Activated CD4-positive, alpha-beta T cell treated with anti-CD3 and anti-CD28 coated beads, Interleukin-2, Interleukin-4, amounts not matched to agents 100 ng/mL and 50 ng/mL, durations not matched to agents 16 hours and 8 hours (primary cell): ENCODE data around the gene LRIG1.

Experiments used
- DNase-seq: peaks from one replicate; pipeline ENCODE4 v3.0.0-alpha.2; 2020; ENCODE audit warnings: low spot score

LRIG1 gene

DNA sequence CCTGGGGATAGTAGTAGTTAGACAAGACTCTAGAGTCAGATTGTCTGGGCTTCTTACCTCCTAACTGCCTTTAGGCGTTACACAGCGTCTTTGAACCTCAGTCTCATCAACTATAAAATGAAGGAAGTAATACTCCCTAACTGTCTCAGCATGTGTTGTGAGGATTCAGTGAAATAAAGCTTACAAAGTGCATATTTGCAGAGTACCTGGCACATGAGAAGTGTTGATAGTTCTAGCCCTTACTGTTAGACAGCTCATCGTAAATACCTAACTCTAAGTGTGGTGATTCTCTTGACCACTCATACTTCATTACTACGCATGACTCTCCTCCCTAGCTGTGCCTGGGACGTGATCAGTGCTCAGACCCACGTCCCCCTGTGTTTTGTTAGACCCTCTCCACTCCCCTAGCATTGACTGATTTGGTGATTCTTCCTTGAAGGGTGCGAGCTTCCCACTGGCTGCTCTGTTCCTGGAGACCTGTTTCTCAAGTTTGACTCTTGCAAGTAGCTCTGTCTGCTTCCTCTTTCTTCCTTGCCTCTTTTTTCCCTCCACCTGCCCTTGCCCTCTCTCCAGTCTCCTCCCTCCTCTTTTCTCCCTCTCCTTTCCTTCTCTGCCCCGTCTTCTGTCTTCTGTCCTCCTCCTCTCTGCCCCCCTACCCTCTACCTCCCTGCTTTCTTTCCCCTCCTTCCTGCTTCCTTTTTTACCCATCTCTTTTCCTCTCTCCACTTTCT lies 155.8 kb downstream of the LRIG1 start:
- DNase-seq, result no peak

DNA sequence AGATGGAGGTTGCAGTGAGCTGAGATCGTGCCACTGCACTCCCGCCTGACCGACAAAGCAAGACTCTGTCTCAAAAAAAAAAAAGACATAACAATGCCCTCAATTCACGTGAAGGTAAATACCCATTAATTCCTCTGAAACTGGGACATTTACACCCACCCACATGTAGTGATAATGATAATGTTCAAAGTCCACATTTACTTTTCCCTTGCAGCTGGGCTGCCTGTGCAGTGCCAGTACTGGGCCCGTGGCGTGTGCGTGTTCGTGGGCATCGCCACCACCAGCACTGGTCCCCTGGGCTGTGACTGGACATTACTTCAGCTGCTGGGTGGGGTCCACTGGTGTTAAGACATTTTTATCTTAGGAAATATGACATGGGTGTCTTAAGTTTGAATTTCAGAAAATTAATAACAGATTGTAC lies 156.4 kb downstream of the LRIG1 start:
- no peak for DNase-seq

DNA sequence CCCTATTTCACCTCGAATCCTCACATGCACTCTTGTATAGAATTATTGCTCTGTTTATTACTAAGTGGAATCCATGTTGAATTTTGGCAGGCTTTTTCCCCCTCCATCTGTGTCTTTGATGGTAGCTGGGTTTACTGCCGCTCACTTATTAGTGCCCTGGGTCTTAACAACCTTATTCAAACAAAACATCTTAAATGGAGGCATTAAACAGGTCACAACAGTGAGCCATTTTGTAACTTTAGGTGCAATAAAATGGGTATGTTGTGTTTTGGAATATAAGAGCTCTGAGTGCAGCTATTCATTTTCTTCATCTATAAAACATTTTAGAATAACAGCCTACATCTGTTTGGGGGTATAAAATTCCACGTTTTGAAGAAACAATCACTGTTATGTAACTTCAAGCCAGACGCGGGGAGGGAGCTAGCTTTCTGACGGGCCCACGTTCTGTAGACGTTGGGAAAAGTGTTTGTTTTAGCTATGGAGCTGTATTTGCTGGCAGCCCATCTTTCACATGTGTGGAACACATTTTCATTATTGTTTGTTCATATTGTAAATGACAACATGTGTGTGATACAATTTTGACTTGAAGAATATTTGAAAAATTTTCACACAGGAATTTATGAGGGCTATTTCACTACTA lies 158.0 kb downstream of the LRIG1 start:
- DNase-seq, result no peak

DNA sequence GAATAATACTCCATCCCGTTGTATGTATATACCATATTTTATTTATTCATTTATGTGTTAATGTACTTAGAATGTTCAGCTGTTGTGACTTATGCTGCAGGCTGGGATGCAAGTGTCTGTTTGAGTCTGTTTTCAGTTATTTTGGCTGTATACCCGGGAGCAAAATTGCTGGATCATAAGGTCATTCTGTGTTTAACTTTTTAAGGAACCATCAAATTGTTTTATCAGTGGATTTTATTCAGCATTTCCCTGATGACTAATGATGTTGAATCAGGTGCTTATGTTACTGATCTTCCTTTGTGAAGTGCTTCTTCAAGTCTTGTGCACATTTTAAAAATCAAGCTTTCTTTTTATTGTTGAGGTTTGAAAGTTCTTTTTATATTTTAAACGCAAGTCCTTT lies 161.9 kb downstream of the LRIG1 start:
- no peak for DNase-seq

DNA sequence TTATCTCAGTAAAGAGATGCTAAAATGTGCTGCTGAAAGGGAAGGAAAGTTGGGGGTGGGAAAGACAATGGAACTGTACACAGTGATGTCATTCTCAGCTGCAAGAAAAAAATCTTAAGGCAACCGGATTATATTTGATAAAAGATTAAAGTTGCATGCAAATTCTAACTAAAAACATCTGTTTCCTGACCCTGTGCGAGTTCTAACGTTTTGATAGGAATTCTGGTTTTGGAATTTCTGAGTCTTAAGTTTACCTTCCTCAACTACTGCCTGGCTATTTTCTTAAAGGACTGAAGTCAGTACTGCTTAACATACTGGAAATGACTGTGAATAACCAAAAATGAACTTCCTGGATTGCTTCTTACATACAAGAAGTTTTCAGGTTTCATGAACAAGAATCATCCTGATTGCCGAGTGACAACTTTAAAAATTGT lies 164.5 kb downstream of the LRIG1 start:
- DNase-seq, result no peak

DNA sequence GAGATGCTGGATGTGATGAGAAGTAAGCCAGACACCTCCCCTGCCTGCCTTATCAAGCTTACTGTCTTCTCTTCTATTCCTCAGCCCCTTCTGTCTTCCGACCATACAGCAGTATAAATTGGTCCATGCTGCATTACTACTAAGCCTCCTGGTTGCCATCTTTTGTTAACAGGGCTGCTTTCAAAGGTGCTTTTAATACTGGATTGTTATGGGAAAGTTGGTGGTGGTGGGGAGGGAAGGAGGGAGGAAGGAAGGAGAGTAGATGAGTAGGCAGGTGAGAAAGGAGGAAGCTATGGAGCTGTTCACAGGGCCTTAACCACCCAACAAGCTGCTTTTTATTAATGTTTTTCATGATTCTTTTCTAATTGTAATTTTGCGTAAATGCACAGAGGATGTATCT lies 165.2 kb downstream of the LRIG1 start:
- DNase-seq, result no peak
